Epithelial cell of esophagus (primary cell): ENCODE data around the gene STPG3.

ENCODE experiments used
- DNase-seq: peaks from one replicate; pipeline ENCODE4 v3.0.0; 2010; ENCODE audit warnings: low read depth
- H3K4me3 ChIP-seq: 2 replicates; pipeline ENCODE4 v1.5.1; 2011; ENCODE audit warnings: mild to moderate bottlenecking, low read length, control low read depth
- CTCF ChIP-seq: IDR thresholded peaks from 2 replicates; pipeline ENCODE4 v1.5.1; 2011; ENCODE audit warnings: low read depth, mild to moderate bottlenecking, low read length, control low read depth, inconsistent platforms; ENCODE audit not compliant: insufficient read depth; ENCODE audit errors: missing control alignments

STPG3 gene

DNA sequence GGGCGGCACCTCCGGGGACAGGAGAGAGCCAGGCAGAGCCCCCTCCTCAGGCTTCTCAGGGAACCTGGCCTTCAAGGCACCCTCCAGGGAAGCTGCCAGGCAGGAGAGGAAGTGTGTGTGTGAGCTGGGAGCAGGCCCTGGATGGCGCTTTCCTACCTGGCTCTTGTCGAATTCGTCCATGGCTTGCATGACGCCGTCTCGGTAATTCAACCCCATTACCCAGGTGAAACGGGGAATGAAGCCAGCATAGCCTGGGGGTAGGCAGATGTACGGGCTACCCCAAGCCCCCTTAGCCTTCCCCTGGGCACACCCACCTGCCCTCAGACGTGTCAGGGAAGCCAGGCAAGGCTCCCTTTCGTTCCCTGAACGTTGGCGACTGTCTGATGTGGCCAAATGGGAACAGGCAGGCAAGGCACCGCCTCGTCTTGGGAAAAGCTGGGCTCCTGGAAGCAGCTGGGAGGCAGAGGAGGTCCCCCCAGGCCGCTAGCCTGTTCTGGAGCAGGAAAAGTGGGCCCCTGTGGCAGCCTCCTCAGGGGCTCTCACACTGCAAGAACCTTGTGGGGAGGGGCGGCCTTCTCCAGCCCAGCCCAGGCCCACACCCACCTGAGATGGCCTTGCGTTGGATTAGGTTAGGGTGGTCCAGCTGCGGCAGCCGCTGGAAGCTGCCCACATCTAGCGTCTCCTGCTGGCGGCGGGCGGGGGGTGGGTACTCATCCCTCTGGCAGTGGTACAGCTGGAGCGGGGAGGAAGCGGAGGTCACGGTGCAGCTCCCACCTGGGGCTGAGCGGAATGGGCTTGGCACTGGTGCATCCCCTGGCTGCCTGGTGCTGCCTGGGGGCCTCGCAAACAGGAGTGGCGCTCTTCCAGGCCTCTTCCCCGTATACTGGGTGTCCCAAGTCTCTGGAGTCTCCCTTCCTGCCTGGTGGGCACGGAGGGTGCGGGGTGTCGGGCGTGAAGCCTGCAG lies 6.3 kb upstream of the STPG3 start:
- peak; percentile 12 for TF ChIP-seq CTCF
- DNase-seq = peak; percentile 54

DNA sequence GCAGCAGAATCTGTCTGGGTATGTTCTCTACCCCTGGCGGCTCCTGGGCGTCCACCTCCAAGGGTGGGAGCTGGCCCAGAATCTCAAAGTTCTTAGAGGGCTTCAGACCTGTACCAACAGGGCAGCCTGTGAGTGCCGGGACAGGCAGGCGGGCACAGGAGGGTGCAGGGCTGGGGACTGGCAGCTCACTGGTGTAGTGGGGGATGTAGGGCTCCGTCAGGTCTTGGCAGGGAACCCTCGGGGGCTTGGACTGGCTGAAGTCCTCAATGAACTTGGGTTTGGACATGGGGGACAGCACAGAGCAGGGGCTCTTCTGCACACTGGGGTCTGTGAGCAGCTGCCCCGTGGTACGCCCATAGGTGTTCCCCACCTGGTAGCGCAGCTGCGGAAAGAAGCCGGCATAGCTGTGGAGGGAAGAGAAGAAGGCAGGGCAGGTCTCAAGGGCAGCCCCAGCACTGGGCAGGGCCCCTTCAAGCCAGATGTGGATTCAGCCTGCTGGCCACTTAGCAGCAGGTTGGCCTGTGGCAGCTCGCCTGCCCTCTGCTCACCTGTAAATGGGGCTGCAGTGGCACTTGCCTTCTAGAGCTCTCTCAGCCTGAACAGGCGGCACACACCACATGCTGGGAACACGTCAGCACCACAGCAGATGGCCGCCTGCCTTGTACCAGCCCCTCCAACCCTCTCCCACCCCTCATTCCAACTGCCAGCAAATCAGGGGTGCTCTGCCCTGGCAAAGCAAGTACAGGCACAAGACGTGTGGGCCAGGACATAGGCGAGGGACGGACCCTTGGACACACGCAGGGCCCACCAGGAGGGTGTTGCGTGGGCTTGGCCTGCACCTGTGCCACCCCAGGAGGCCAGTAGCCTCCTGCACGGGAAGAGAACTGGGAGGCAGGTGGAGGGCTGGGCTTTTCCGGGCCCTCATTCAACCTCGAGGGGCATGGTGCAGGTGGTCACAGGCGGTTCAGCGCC lies 5.3 kb upstream of the STPG3 start:
- H3K4me3 ChIP-seq = no peak overlapping the region
- TF ChIP-seq CTCF = no peak
- DNase-seq = no peak

More for the DNA sequence above, 6.3 kb upstream of the STPG3 start:
- no peak overlapping the region for H3K4me3 ChIP-seq

DNA sequence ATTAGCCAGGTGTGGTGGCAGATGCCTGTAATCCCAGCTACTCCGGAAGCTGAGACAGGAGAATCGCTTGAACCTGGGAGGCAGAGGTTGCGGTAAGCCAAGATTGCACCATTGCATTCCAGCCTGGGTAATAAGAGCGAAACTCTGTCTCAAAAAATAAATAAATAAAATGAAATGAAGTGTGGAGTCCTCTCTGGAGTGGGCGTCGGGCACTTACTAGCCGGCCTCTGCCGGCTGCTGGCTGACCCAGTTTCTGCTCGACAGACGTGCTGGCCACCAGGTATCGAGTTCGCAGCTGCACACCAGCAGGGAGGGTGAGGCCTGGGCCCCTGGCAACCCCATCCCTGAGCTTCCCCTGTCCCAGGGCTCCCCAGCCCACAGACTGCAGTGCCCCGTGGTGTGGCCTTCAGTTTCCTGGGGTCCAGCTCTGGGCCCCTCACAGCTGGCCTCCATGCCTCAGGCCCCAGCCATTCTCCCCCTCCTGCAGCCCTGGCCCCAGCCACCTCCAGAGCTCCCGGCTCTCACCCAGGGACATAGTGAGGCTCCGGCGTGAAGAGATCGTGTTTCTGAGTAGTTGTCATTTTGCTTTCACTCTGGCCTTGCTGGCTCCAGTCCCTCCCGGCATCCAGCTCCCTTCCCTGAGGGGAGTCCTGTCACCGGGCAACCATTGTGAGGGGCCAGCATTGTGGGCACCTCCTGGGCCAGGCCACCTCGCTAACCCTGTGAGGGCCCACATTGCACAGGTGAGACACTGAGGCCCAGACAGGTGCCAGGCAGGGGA lies 3.8 kb upstream of the STPG3 start:
- no peak for TF ChIP-seq CTCF
- no peak for DNase-seq
- H3K4me3 ChIP-seq = no peak overlapping the region

DNA sequence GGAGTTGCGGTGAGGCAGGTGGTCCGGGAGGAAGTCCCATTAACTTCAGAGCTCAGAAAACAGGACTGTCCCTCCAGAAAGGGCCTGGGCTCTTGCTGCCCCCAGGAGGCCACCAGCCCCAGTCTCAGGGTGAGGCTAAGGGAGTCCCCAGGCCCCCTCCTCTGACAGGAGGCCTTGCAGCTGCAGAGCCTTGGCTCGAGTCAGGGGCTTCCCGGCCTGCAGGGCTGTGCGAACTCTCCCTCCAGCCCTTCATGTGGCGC lies 3.2 kb upstream of the STPG3 start:
- DNase-seq = no peak
- TF ChIP-seq CTCF = no peak
- H3K4me3 ChIP-seq = no peak overlapping the region

- DNase-seq = no peak
- H3K4me3 ChIP-seq = no peak overlapping the region
- TF ChIP-seq CTCF = no peak
Measured at GRCh38 chr9:137250329-137251193, 525 bp upstream of the STPG3 start.
